Measurements from ENCODE around the gene TARS1.

- no peak for TF ChIP-seq FOXM1 (CRISPR knock-in tag; IDR thresholded peaks at IDR 0.05)
- no peak for TF ChIP-seq ELK4 (CRISPR knock-in tag; IDR thresholded peaks at IDR 0.05; ENCODE audit: borderline replicate concordance)
- TF ChIP-seq SP4 (CRISPR knock-in tag; IDR thresholded peaks at IDR 0.05) = no peak
- TF ChIP-seq CTCF (CRISPR knock-in tag; IDR thresholded peaks at IDR 0.05) = no peak
- no peak for TF ChIP-seq CEBPB (IDR thresholded peaks at IDR 0.05; ENCODE audit: borderline replicate concordance, low read depth, low read length)
- no peak for TF ChIP-seq FOXC1 (CRISPR knock-in tag; IDR thresholded peaks at IDR 0.05; ENCODE audit: borderline replicate concordance)
- no peak for TF ChIP-seq SIX1 (CRISPR knock-in tag; IDR thresholded peaks at IDR 0.05; ENCODE audit: borderline replicate concordance)
- no peak for TF ChIP-seq TGIF2 (CRISPR knock-in tag; IDR thresholded peaks at IDR 0.05)
- TF ChIP-seq TP53 (CRISPR knock-in tag; conservative IDR thresholded peaks at IDR 0.05) = no peak
- TF ChIP-seq JUN (CRISPR knock-in tag; IDR thresholded peaks at IDR 0.05) = no peak
- TF ChIP-seq POLR2AphosphoS5 (IDR thresholded peaks at IDR 0.05; ENCODE audit: low read depth, low read length) = no peak
- no peak for TF ChIP-seq ZNF530 (CRISPR knock-in tag; IDR thresholded peaks at IDR 0.05; ENCODE audit: low read depth)
- no peak for TF ChIP-seq MXI1 (IDR thresholded peaks at IDR 0.05; ENCODE audit: borderline replicate concordance, low read depth, low read length)
- TF ChIP-seq ZNF263 (CRISPR knock-in tag; IDR thresholded peaks at IDR 0.05) = no peak
Observed at GRCh38 chr5:33489481-33490067, 48.8 kb downstream of the TARS1 start.
